HG03175 (cell line): Measurements from ENCODE around the gene SYNDIG1.

Experiments used
- ATAC-seq: cut with Tn5 transposase; IDR thresholded peaks from one replicate; pipeline ENCODE4 v1.9.1; 2021; ENCODE audit warnings: mild to moderate bottlenecking, moderate library complexity; ENCODE audit not compliant: unreplicated experiment

Gene SYNDIG1

DNA sequence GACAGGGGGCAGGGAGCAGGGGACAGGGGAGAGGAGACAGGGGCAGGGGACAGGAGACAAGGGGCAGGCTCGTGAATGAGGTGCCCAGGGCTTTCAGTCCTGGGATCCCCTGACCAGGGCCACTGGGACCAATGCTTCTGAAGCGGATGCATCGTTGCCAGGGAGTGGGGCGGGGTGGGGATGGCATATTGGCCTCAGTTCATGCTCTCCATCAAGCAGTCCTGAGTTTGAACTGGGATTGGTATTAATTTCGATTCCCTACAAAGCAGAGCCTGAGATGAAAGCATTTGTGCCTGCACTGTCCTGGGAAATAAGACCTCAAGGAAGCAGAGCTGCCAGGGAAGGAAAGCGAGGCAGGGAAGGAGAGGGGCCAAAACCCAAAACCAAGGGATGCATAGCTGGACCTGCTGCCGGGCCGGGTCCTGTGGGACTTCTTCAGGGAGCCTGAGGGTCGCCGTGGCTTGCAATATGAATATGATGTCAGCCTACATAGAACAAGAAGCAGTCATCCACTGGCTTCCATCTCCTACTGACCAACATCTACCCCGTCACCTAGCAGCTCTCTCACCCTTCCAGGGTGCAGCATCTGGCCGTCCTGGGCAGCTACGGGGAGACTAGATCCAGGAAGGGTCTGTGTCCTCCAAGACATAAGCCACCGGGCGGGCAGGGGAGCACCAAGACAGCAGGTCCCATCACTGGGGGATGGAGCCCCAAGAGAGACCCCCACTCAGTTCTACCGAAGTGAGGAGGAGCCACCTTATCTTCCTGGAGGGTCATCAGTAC is 233.3 kb downstream of the SYNDIG1 start:
- ATAC-seq = no peak

- ATAC-seq = no peak
Measured at GRCh38 chr20:24703284-24703610, 233.8 kb downstream of the SYNDIG1 start.

DNA sequence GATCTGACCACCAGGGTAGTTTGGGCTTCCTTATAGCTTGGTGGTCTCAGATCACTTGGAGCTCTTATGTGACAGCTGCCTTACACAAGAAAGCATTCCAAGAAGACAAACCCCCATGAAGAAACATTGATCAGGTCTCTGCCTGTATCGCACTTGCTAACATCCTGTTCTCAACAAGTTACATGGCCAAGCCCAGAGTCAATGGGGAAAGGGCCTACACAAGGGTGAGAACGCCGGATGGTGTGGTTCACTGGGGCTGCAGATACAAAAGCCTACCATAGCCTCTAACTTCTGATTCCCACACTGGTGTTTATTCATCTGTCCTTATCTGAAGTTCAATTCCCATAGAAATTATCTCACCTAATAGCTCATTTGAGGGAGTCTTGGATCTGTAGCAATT is 235.5 kb downstream of the SYNDIG1 start:
- ATAC-seq = no peak

DNA sequence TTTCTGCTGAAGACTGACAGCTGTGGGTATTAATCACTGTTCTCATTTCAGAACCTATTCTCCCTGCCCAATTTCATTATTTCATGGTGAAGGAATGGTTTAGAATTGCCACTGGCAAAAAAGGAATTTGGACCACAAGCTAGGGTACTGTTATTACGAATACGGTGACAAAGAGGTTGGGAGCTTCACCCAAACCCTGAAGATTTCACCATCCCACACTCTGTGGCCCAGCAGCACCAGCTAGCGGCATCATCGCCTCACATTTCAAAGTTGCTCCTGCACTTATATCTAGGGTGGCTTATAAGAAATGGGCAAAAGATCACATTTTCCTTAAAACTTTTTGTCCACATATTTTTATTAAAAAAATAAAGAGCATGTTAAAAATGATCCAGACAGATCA is 236.1 kb downstream of the SYNDIG1 start:
- ATAC-seq = no peak

- ATAC-seq = no peak
Measured at GRCh38 chr20:24708411-24709295, 239.2 kb downstream of the SYNDIG1 start.
